ENCODE results near the gene GAN. TPM values are rescaled to one million over a fixed set of nuclear protein-coding genes. Genes with fewer than 3 reads are reported as not detected.

GAN gene
- total and polyA plus RNA-seq, 9 of the 15 experiments (the other 6 are each of a cell fraction or from before 2014, with no cell fraction given) = 0.83 to 15.1 (median 5.2) TPM

GRCh38 chr16:81268509-81268908 lies 46.3 kb upstream of the GAN start:
- H3K9me3 ChIP-seq (replicated peaks; ENCODE audit: control insufficient read depth, insufficient read depth, low read depth, low read length) = no peaks in the 10 kb centered on the region
- H3K4me3 ChIP-seq = no peak overlapping the region
- H3K4me1 ChIP-seq (replicated peaks in 1 of 2; ENCODE audit: control insufficient read depth in 2 of 2, insufficient read depth in 2 of 2, low read length in 2 of 2) = no peaks in the 10 kb centered on the region
- BruUV-seq (replicated peaks) = no TSS peak
- in situ Hi-C loops (cut with MboI) = no loop called here
- H3K9ac ChIP-seq (ENCODE audit: insufficient read depth in 1 of 2, low read depth in 2 of 2, low read length in 2 of 2) = no peak overlapping the region
- no peak overlapping the region for H3K4me2 ChIP-seq (ENCODE audit: insufficient read depth, low read length)
- ChIA-PET CTCF (ENCODE audit: low intra/inter-chr PET ratio) (no interaction called here), POLR2A (interaction anchor here (0.5 kb wide), 1 partner anchor 19 kb away, joined by 3 read pairs; no protein-coding TSS in a partner anchor)
- TF ChIP-seq KDM1A (IDR thresholded peaks at IDR 0.05) (peak in 1 of 2 experiments; percentile 53; a peak in 1 of 4 replicates), POLR2AphosphoS5 (IDR thresholded peaks at IDR 0.05; ENCODE audit: control insufficient read depth, insufficient read depth, low read depth, low read length) (no peak), CBX8 (IDR thresholded peaks at IDR 0.05; ENCODE audit: borderline replicate concordance, extremely low read depth, low read depth, low read length, poor library complexity, severe bottlenecking) (no peak), CGGBP1 (CRISPR knock-in tag; IDR thresholded peaks at IDR 0.05) (no peak), E2F6 (IDR thresholded peaks at IDR 0.05; ENCODE audit: borderline replicate concordance in 1 of 2, extremely low read depth in 1 of 2, insufficient read depth in 1 of 2, insufficient read length in 1 of 2, low read depth in 1 of 2, low read length in 1 of 2, poor library complexity in 1 of 2, severe bottlenecking in 1 of 2) (no peak), CCAR2 (IDR thresholded peaks at IDR 0.05; ENCODE audit: low read depth, low read length) (no peak)
- peaks cover 24 to 63% of the 10 kb centered on the region in 2 experiments for H3K27me3 ChIP-seq (ENCODE audit: control insufficient read depth in 2 of 2, insufficient read depth in 2 of 2, low read length in 2 of 2)
- 0% methylated on average over 5 of the region's 5 CpGs for WGBS (ENCODE audit: insufficient coverage, low coverage, missing lambda C conversion rate)
- ATAC-seq (no peak), DNase-seq (ENCODE audit: extremely low read depth in 1 of 4, low spot score in 3 of 4) (no peak), FAIRE-seq (no peak)
- no peaks in the 10 kb centered on the region for H3K79me2 ChIP-seq (ENCODE audit: control insufficient read depth, insufficient read depth, low read length)
- no peaks in the 10 kb centered on the region for H3K36me3 ChIP-seq (ENCODE audit: control insufficient read depth, insufficient read depth, low read length)
- H4K20me1 ChIP-seq (replicated peaks; ENCODE audit: control insufficient read depth, insufficient read depth, low read length) = no peaks in the 10 kb centered on the region
- no peak overlapping the region for H3K27ac ChIP-seq (ENCODE audit: extremely low read depth, low read depth, low read length)
- no peak overlapping the region for H2AFZ ChIP-seq (ENCODE audit: low read depth, low read length)
- H3K9me1 ChIP-seq (ENCODE audit: control insufficient read depth, insufficient read depth, low read length) = no peaks in the 10 kb centered on the region
- intact Hi-C loops (cut with micrococcal nuclease) = no loop called here
